GM23338 (cell line): ENCODE measurements around the gene KLF11. TPM values are rescaled to one million over a fixed set of nuclear protein-coding genes. Genes with fewer than 3 reads are reported as not detected.

Experiments
- ATAC-seq: fragments of 200-7000 bp; cut with Tn5 transposase; 3 replicates; pipeline ENCODE4 v1.9.1; 2020
- DNase-seq: peaks from one replicate; pipeline ENCODE4 v3.0.0-alpha.2; 2015; ENCODE audit warnings: low spot score
- H2AFZ ChIP-seq: fragments of 200-600 bp; sonication (generic); 2 replicates; pipeline ENCODE4 v1.8.0; 2016; ENCODE audit warnings: antibody characterized with exemption, mild to moderate bottlenecking, moderate library complexity
- H3F3A ChIP-seq: fragments of 200-600 bp; sonication (generic); replicated peaks from 2 replicates; pipeline ENCODE4 v1.8.0; 2017; ENCODE audit warnings: antibody characterized with exemption, mixed run types, low read depth
- H3K27ac ChIP-seq: fragments of 200-600 bp; sonication (generic); 2 replicates; pipeline ENCODE4 v1.6.1; 2016; ENCODE audit warnings: low read depth
- H3K27me3 ChIP-seq: fragments of 200-600 bp; sonication (generic); 2 replicates; pipeline ENCODE4 v1.8.0; 2016; ENCODE audit warnings: mild to moderate bottlenecking, mixed run types, moderate library complexity; ENCODE audit not compliant: insufficient read depth
- H3K36me3 ChIP-seq: fragments of 200-600 bp; sonication (generic); 2 replicates; pipeline ENCODE4 v1.8.0; 2016; ENCODE audit warnings: mild to moderate bottlenecking; ENCODE audit not compliant: insufficient read depth
- H3K4me1 ChIP-seq: fragments of 200-600 bp; sonication (generic); 2 replicates; pipeline ENCODE4 v1.8.0; 2016; ENCODE audit warnings: mild to moderate bottlenecking, moderate library complexity; ENCODE audit not compliant: insufficient read depth
- H3K4me2 ChIP-seq: fragments of 200-600 bp; sonication (generic); 2 replicates; pipeline ENCODE4 v1.7.1; 2017; ENCODE audit warnings: mixed run types
- H3K4me3 ChIP-seq: fragments of 200-600 bp; sonication (generic); 2 replicates; pipeline ENCODE4 v1.6.1; 2016; ENCODE audit warnings: mixed run types
- H3K79me2 ChIP-seq: fragments of 200-600 bp; sonication (generic); replicated peaks from 2 replicates; pipeline ENCODE4 v1.8.0; 2017; ENCODE audit warnings: mild to moderate bottlenecking; ENCODE audit not compliant: insufficient read depth
- H3K9me2 ChIP-seq: fragments of 200-600 bp; sonication (generic); 2 replicates; pipeline ENCODE4 v1.8.0; 2017; ENCODE audit not compliant: insufficient read depth
- H4K20me1 ChIP-seq: fragments of 200-600 bp; sonication (generic); replicated peaks from 2 replicates; pipeline ENCODE4 v1.8.0; 2017; ENCODE audit warnings: mild to moderate bottlenecking; ENCODE audit not compliant: insufficient read depth
- H3K27ac Mint-ChIP-seq: 2 replicates; pipeline ENCODE4 v1.8.0; 2020; ENCODE audit warnings: inconsistent platforms, mild to moderate bottlenecking, moderate library complexity, mixed read lengths
- H3K27me3 Mint-ChIP-seq: 3 replicates; pipeline ENCODE4 v1.8.0; 2022; ENCODE audit warnings: low read depth, mild to moderate bottlenecking, moderate library complexity, mixed read lengths, inconsistent platforms; ENCODE audit not compliant: insufficient read depth, poor library complexity
- H3K36me3 Mint-ChIP-seq: 3 replicates; pipeline ENCODE4 v1.8.0; 2021; ENCODE audit warnings: low read depth, mild to moderate bottlenecking, inconsistent platforms, moderate library complexity, mixed read lengths
- H3K4me1 Mint-ChIP-seq: 3 replicates; pipeline ENCODE4 v1.8.0; 2020; ENCODE audit warnings: mild to moderate bottlenecking, inconsistent platforms, mixed read lengths
- H3K4me3 Mint-ChIP-seq: 3 replicates; pipeline ENCODE4 v1.8.0; 2021; ENCODE audit warnings: moderate library complexity, mild to moderate bottlenecking, inconsistent platforms, mixed read lengths
- H3K9me3 Mint-ChIP-seq: 3 replicates; pipeline ENCODE4 v1.8.0; 2020; ENCODE audit warnings: moderate library complexity, mild to moderate bottlenecking, inconsistent platforms, mixed read lengths
- CREB1 ChIP-seq: fragments of 250-450 bp; sonication (Bioruptor Pico); IDR thresholded peaks from 2 replicates; pipeline ENCODE4 v1.5.0; 2020; ENCODE audit warnings: low read depth, mild to moderate bottlenecking, moderate library complexity
- CTCF ChIP-seq, 2 experiments: fragments of 200-600 bp in 1 of 2; sonication (generic) in 1 of 2; conservative IDR thresholded peaks; 2 replicates each; pipeline versions ENCODE4 v1.5.1 to v1.6.1; 2016 to 2017; ENCODE audit warnings: antibody characterized with exemption in 2 of 2, low read depth in 2 of 2, mild to moderate bottlenecking in 2 of 2, moderate library complexity in 1 of 2
- ETS1 ChIP-seq: IDR thresholded peaks from 2 replicates; pipeline ENCODE4 v1.6.1; 2016; ENCODE audit warnings: antibody characterized with exemption
- EZH2 ChIP-seq: fragments of 200-600 bp; sonication (generic); IDR thresholded peaks from one replicate; pipeline ENCODE4 v1.8.0; 2017; ENCODE audit warnings: antibody characterized with exemption, mild to moderate bottlenecking, low read depth; ENCODE audit not compliant: unreplicated experiment
- EZH2phosphoT487 ChIP-seq: fragments of 200-600 bp; sonication (generic); IDR thresholded peaks from one replicate; pipeline ENCODE4 v1.8.1; 2018; ENCODE audit warnings: antibody characterized with exemption; ENCODE audit not compliant: unreplicated experiment
- JUNB ChIP-seq: IDR thresholded peaks from one replicate; pipeline ENCODE4 v1.6.1; 2016; ENCODE audit warnings: antibody characterized with exemption; ENCODE audit not compliant: unreplicated experiment
- NANOG ChIP-seq: IDR thresholded peaks from 2 replicates; pipeline ENCODE4 v1.6.1; 2016; ENCODE audit warnings: antibody characterized with exemption, borderline replicate concordance
- POLR2AphosphoS5 ChIP-seq: IDR thresholded peaks from 2 replicates; pipeline ENCODE4 v1.6.1; 2016; ENCODE audit warnings: antibody characterized with exemption, low read depth
- REST ChIP-seq: IDR thresholded peaks from one replicate; pipeline ENCODE4 v1.6.1; 2018; ENCODE audit warnings: antibody characterized with exemption; ENCODE audit not compliant: unreplicated experiment
- STAT1 ChIP-seq: IDR thresholded peaks from one replicate; pipeline ENCODE4 v1.6.1; 2016; ENCODE audit warnings: antibody characterized with exemption; ENCODE audit not compliant: unreplicated experiment
- ZNF114 ChIP-seq: fragments of 250-450 bp; sonication (Bioruptor Pico); IDR thresholded peaks from 2 replicates; pipeline ENCODE4 v1.5.0; 2020; ENCODE audit warnings: mild to moderate bottlenecking, moderate library complexity
- ZNF331 ChIP-seq: fragments of 250-450 bp; sonication (Bioruptor Pico); IDR thresholded peaks from 2 replicates; pipeline ENCODE4 v1.5.0; 2020; ENCODE audit warnings: low read depth, mild to moderate bottlenecking, moderate library complexity
- ZNF462 ChIP-seq: fragments of 250-450 bp; sonication (Bioruptor Pico); IDR thresholded peaks from 2 replicates; pipeline ENCODE4 v1.5.0; 2020; ENCODE audit warnings: mild to moderate bottlenecking, moderate library complexity
- polyA plus RNA-seq: library from polyadenylated mRNA; unstranded; fragments of >200 nt; fragmentation: Nextera tagmentation; extraction: Ambion mirVana; gene quantifications from 2 replicates; pipeline ENCODE4 v1.2.1, GENCODE V29; 2016
- total RNA-seq: library from RNA; depleted of rRNA; stranded (reverse); fragments of >200 nt; shearing (Covaris generic); gene quantifications from 2 replicates; pipeline ENCODE4 v1.2.3, GENCODE V29; 2014

Gene KLF11
- total and polyA plus RNA-seq, 2 experiments from 2014 or later, result 1.4 to 5.6 TPM

- no peak overlapping the region for H2AFZ ChIP-seq
- Mint-ChIP-seq H3K36me3 (no peaks in the 10 kb centered on the region; the same call in 2 of the 3 replicates), H3K4me3 (no peak overlapping the region), H3K27me3 (no peaks in the 10 kb centered on the region), H3K9me3 (no peaks in the 10 kb centered on the region), H3K27ac (peak overlapping the region; percentile 60; the same call in 1 of the 2 replicates), H3K4me1 (no peaks in the 10 kb centered on the region; the same call in 2 of the 3 replicates)
- no peaks in the 10 kb centered on the region for H3F3A ChIP-seq
- TF ChIP-seq EZH2, result no peak
- no peak for TF ChIP-seq JUNB
- TF ChIP-seq POLR2AphosphoS5, result no peak
- TF ChIP-seq EZH2phosphoT487, result no peak
- no peak for TF ChIP-seq NANOG
- TF ChIP-seq ZNF331, result no peak
- no peak for TF ChIP-seq ETS1
- no peak for TF ChIP-seq CREB1
- TF ChIP-seq ZNF114 (CRISPR knock-in tag), result no peak
- no peak for TF ChIP-seq CTCF (conservative IDR thresholded peaks at IDR 0.05; ENCODE audit: low read depth in 2 of 2)
- no peak for TF ChIP-seq REST
- no peak for TF ChIP-seq ZNF462 (CRISPR knock-in tag)
- TF ChIP-seq STAT1, result no peak
- no peaks in the 10 kb centered on the region for H3K79me2 ChIP-seq
- no peak overlapping the region for H3K4me2 ChIP-seq
- DNase-seq, result no peak
- no peaks in the 10 kb centered on the region for H4K20me1 ChIP-seq
- ATAC-seq, result no peak
- no peaks in the 10 kb centered on the region for H3K9me2 ChIP-seq
- H3K36me3 ChIP-seq, result no peaks in the 10 kb centered on the region
- no peaks in the 10 kb centered on the region for H3K4me1 ChIP-seq
- no peak overlapping the region for H3K4me3 ChIP-seq
- no peaks in the 10 kb centered on the region for H3K27me3 ChIP-seq
- H3K27ac ChIP-seq, result no peak overlapping the region
Measured at GRCh38 chr2:10019174-10019573, 24.2 kb upstream of the KLF11 start.
